ENCODE data around the gene ST6GALNAC6.

Gene ST6GALNAC6

DNA sequence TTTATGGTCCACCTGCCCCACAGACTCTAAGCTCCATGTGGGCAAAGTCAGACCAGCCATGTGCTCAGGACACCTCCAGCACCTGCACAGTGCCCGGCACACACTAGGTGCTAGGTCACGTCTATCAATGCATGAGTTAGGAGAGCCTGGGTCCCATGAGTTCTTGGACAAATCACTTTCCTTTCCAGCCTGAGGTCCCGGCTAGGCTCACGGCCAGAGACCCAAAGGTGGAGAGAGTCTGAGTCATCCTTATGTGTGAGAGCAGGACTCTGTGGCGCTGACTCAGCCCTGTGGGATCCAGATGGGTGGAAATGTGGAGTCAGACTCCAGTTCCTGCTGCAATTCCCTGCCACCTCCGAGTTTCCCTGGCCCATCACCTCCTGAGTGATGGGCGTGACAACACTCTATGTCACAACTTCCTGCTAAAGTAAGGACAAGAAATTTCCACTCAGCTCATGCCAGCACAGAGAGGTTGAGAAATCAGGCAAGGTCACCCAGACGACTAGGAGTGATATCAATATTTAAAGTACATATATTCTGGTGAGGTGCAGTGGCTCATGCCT lies 19.9 kb upstream of the ST6GALNAC6 start:
- in situ Hi-C loops (cut with MboI; ENCODE audit: low sequenced_read_pairs): loop anchor here (25.0 kb wide), 2 partner anchors 407 to 707 kb away; no protein-coding TSS in a partner anchor

DNA sequence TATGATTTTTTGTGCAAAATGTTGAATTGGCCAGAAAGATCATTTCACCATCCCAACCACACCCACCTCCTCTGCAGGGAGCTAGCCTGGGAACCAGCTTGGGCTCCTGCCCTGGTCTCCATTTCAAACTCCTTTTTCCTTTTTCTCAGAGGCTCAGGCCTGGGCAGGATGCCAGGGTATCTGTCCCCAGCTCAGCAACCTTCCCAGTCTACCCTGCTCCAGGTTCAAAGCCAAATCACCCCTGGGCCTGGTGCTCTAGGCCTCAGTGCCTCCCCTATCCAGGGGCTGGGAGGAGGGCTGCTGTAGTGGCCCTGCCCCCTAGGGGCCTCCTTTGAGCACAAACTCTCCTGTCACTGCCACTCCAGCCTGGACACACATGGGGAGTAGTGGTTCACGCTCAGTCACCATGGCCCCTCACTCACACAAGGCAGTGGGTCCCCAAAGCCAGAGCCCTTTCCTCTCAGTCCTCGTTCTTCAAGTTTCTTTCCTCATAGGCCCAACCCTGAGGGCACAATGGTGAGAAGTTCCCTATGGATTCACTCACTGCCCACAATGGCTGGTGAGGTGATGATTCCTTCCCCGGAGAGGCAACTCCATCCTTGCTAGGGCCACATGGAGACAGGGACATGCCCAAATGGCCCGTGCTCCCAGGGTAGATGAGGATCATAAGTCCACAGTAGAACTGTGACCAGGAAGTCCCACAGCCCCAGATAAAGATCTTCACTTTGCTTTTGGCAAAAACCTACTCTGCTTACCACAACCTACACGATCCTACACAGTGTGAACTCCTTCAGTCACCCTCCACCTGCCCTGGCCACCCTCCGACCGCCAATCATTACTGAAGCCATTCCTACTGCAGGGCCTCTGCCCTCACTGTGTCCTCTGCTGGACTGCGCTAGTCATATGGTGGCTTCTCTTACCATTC lies 19.0 kb upstream of the ST6GALNAC6 start:
- in situ Hi-C loops (cut with MboI; ENCODE audit: low sequenced_read_pairs): loop anchor here (25.0 kb wide), 2 partner anchors 406 to 706 kb away; no protein-coding TSS in a partner anchor

DNA sequence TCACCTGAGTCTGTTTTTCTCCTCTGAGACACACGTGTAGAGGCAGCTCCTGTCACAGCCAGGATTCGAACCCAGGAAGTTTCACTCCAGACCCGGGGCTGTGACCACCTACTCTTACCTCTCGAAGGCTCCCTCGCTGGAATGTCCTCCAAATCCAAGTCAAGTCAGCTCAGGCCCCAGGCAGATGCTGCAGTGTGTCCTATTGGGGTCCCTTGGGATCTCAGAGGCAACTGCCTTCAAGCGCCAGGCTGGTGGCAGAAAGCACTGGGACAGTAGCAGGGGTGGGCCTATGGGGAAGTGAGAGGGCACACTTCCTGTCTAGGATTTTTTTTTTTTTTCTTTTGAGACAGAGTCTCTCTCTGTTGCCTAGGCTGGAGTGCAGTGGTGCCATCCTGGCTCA lies 18.2 kb upstream of the ST6GALNAC6 start:
- in situ Hi-C loops (cut with MboI; ENCODE audit: low sequenced_read_pairs): loop anchor here (25.0 kb wide), 2 partner anchors 405 to 705 kb away; no protein-coding TSS in a partner anchor

DNA sequence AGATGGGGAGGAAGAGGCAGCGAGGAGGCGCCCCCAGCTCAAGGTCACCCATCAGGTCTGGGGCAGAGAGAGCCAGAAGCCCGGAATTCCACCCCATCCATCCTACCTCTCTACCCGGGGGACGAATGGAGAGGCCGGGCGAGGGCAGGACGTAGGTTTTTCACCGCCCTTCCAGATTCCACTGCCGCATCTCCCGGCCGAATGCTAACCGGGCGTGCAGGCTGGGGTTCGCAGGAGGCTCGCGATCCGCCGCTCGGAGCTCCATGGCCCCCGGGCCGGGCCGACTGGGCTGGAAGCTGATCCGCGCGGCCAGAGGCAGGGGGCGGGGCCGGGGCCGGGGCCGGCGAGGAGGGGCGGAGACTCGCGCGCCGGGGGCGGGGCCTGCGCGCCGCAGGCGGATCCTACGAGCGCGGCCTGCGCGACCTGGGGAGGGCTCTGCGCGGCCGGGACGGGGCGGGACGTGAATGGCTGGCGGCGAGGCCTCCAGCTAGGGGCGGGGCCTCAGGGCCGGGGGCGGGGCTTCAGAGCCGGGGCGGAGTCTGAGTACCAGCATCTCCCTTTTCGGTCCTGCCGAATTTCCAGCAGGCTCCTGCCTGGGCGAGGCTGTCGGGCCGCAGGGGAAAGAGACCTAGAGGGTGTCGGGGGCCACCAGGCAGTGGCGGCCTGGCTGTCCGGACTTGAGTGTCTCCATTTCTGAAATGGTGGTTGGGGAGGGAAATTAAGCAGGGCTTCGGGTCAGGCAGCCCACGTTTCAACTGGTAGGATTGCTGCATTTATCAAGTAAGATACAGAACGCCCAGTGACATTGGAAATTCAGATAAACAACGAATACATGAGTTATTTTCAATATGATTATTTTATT lies 17.5 kb upstream of the ST6GALNAC6 start, which contains the start of gene ST6GALNAC4:
Gene ST6GALNAC4, minus strand, starts transcription at position 322 of the 862 bp plus-strand sequence. CDS start 622 bp downstream, outside the sequence.
- in situ Hi-C loops (cut with MboI; ENCODE audit: low sequenced_read_pairs): loop anchor here (25.0 kb wide), 2 partner anchors 405 to 705 kb away; no protein-coding TSS in a partner anchor

DNA sequence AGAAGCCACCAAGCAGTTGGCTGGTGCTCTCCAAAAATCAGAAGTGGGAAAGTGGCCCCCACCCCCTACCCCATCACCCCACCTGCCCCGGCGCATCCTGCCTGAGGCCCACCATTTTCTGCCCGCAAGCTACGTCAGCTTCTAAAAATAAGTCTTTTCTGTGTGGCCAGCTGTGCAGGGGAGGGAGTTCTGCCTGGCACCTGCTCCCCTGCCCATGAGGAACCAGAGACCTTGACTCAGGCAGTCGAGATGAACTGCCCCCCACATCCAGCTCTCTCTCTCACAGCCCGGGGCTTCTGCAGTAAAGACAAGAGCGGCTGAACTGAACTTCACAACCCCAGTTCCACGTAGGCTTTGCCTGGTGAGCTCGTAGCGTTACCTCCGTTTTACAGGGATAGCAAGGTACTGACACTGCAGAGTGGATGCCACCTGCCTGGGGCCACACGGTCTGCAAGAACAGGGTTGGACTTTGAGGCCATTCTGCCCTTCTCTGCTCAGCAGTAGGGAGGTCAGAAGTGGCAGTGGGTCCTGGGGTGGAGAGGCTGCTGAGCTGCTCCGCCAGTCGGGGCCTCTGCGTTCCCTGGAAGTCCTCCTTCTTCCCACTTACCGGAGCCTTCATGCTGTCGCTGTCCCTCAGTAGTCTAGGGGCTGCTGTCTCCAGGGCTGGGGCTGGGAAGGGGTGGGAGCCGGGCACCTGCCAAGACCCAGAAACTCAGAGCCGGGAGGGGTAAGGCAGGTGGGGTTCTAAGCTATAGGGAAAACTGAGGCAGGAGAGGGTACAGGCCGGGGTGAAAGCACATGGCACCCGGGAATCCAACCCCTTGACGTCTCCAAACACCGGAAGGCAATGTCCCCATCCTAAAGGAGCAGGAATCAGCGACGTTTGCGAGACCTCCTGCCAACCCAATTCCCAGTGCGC lies 16.7 kb upstream of the ST6GALNAC6 start:
- in situ Hi-C loops (cut with MboI; ENCODE audit: low sequenced_read_pairs): loop anchor here (25.0 kb wide), 2 partner anchors 404 to 704 kb away; no protein-coding TSS in a partner anchor

DNA sequence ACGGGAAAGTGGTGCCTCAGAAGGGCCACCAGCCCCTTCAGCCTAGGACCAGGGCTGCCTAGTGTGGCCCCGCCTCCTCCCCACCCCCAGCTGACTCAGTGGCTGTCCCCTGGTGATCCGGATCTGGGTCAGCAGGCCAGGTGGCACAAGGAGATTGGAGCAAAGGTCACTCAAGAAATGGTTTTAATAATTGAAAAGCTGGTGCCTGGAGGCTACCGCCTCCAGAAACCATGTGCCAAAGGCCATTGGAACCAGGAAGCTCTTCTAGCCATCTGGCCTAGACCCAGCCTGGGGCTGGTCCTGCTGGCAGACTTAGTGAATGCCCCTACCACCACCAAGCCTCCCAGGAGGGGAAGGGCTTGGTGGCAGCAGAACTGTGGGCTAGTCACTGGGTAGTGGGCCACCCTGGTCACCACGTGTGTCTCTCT lies 15.9 kb upstream of the ST6GALNAC6 start:
- in situ Hi-C loops (cut with MboI; ENCODE audit: low sequenced_read_pairs): loop anchor here (25.0 kb wide), 2 partner anchors 403 to 703 kb away; no protein-coding TSS in a partner anchor

DNA sequence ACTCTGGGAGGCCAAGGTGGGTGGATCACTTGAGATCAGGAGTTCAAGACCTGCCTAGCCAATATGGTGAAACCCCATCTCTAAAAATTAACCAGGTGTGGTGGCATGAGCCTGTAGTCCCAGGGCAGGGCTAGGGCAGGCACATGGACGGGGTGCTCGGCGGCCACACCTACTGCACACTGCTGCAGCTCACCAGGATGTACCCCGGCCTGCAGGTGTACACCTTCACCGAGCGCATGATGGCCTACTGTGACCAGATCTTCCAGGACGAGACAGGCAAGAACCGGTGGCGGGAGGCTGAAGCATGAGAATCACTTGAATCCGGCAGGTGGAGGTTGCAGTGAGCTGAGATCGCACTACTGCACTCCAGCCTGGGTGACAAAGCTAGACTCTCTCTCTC lies 14.3 kb upstream of the ST6GALNAC6 start:
- in situ Hi-C loops (cut with MboI; ENCODE audit: low sequenced_read_pairs): loop anchor here (25.0 kb wide), 2 partner anchors 401 to 701 kb away; no protein-coding TSS in a partner anchor

DNA sequence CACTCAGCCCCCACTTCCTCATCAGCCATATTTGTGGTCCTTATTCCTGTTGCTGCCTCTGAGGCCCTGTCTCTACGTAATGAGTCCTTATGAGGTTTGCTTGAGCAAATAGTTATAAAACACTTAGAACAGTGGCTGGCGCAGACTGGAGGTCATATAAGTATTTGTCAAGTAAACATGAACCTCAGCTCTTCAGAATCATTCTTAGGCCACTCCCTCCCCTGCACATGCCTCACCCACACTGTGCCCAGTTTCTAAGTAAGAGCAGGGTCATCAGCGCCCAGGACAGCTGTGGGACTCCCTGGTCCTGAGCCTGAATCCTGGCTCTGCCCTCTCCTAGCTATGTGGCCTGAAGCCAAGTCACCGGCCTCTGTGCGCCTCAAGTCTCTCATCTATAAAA lies 13.5 kb upstream of the ST6GALNAC6 start:
- in situ Hi-C loops (cut with MboI; ENCODE audit: low sequenced_read_pairs): loop anchor here (25.0 kb wide), 2 partner anchors 401 to 701 kb away; no protein-coding TSS in a partner anchor

DNA sequence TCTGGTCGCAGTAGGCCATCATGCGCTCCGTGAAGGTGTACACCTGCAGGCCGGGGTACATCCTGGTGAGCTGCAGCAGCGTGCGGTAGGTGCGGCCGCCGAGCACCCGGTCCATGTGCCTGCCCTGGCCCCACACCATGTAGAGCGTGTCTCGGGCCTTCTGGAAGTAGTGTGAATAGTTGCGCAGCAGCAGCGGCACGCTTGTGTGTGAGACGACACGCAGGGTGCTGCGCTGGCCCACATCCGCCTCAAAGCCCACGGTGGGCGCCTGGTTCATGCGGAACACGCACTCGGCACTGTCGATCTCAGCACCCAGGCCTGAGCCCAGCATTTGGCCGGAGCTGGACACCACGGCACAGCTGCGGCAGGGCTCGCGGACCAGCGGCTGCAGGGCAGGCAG lies 12.9 kb upstream of the ST6GALNAC6 start:
- in situ Hi-C loops (cut with MboI; ENCODE audit: low sequenced_read_pairs): loop anchor here (25.0 kb wide), 2 partner anchors 400 to 700 kb away; no protein-coding TSS in a partner anchor

DNA sequence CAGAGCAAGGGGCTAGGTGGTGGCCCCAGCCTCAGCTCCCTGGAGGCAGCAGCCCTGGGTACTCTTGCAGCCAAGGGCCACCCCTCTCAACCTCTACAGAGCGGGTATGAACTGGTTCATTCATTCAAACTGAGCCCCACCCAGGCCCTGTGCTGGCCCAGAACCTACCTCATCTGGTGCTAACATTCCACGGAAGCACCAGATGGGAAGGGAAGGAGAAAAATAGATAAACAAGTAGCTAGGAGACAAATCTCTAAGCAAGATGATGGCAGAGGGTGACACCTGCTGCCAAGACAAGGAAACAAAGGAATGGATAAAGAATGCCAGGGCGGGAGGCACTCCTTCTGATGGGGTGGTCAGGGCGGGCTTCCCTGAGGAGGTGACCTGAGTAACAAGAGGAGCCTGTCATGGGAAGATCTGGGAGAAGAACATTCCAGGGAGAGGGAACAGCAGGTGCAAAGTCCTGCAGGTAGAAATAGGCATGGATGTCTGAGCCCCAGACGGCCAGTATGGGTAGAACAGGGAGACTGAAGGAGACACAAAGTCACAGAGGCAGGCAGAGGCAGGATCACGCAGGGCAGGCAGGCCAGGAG lies 11.3 kb upstream of the ST6GALNAC6 start:
- in situ Hi-C loops (cut with MboI; ENCODE audit: low sequenced_read_pairs): loop anchor here (25.0 kb wide), 2 partner anchors 398 to 698 kb away; no protein-coding TSS in a partner anchor

DNA sequence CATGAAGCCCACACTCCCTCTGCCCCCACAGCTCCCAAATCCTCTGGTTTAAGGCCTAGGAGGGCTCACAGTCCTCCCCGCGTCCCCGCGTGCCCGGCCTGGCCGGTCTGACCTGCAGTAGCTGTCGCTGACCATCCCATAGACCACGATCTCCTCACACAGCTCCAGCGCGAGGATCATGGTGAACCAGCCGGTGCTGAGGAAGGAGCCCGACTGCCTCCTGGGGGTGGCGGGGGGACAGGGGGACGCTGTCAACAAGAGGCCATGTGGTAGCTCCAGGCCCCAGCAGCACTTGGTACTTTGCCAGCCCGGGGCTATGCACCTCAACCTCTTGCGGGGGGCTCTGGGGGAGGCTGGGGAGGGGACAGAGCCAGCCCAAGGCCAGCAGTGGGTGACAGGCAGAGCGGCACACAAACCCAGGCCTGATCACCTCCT lies 10.5 kb upstream of the ST6GALNAC6 start:
- in situ Hi-C loops (cut with MboI; ENCODE audit: low sequenced_read_pairs): loop anchor here (25.0 kb wide), 2 partner anchors 398 to 698 kb away; no protein-coding TSS in a partner anchor

DNA sequence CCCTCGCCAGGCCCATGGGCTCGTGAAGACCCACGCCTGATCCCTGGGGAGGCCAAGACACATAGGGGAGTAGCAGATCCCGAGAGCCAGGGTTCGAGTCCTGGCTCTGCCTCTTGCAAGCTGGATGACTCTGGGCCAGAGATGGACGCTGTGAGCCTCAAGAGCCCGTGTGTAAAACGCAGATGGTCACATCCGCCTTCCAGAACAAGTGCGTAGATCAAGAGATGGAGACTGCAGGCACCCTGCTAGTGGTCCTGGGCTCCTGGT lies 9.2 kb upstream of the ST6GALNAC6 start:
- in situ Hi-C loops (cut with MboI; ENCODE audit: low sequenced_read_pairs): loop anchor here (25.0 kb wide), 2 partner anchors 396 to 696 kb away; no protein-coding TSS in a partner anchor

DNA sequence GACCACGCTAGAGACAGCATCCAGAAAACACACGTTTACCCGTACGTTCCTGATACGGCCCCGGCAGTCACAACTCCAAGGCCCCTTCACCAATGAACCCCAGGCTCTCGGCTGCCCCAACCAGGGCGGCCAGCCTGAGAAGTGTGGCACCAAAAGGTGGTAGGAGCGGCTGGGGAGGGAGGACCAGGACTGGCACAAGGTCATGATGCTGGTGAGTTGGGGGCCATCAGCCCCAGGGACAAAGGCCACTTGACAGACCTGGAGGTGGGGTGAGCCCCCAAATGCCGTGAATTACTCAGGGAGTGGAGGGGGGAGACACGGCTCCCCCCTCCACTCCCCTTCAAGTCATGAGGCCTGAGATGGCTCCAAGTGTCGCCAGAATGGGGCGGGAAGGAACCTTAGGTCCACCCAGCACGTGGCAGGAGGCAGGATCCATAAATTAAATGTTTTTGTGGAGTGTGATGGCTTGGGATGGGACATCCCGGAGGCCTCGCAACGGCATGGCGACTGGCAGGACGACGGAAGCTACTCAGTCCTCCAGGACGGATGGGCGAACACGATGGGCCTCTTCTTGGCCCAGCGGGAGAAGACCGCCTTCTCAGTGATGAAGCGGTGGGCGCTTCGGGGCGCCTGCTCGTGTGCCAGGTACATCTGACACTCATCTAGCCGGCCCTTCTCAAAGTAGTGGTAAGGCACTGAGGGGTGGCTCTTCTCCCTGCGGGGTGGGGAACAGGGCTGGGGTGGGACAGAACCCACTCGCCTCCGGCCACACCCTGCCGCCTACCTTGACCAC lies 8.7 kb upstream of the ST6GALNAC6 start:
- in situ Hi-C loops (cut with MboI; ENCODE audit: low sequenced_read_pairs): loop anchor here (25.0 kb wide), 2 partner anchors 396 to 696 kb away; no protein-coding TSS in a partner anchor

DNA sequence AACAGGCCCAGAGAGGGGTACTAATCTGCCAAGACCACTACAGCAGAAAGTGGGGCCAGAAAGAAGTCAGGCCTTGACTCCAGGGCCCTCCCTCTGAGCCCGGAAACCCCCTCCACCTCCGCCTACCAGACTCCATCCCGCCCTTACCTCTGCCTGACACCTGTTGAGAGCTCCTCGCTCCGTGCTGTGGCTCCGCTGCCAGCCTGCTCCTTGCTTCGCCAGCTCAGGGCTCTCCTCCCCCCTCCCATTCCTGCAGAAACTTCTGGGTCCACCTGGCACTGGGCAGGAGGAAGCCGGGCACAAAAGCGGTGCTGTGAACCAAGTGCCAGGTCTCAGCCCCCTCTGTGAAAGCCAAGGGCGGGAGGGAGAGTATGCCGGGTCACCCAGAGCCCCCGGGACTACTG lies 6.4 kb upstream of the ST6GALNAC6 start:
- in situ Hi-C loops (cut with MboI; ENCODE audit: low sequenced_read_pairs): loop anchor here (25.0 kb wide), 2 partner anchors 393 to 693 kb away; no protein-coding TSS in a partner anchor

DNA sequence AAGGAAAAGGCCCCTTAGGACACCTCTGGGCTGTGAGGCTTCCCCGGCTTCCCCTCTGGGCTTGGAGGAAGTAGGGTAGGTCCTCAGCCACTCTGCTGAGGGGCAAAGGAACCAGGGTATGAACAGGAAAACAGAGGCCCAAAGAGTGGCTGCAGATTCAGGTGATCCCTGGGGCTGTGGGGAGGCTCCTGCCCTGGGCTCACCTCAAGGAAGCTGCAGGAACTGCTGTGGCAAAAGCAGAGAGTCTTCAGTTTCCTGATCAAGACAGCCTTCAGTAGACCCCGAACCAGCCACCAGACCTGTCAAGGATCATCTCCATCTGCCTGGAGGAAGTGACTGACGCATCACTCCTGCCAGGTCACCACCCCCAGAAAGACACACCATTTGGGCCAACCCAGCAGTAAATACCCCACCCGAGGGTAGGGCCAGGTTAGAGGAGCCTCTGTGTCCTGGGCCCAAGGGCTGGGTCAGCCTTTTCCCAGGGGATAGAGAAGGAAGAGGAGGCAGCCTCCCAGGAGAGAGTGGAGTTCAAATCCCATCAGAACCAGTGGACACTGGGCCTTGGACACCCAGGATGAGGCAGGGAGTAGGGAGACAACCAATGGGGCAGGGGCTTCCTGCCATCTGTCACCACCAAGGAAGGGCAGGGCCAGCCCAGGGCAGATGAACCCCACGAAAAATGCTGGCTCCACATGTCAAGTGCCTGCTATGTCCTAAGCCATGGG lies 5.8 kb upstream of the ST6GALNAC6 start:
- in situ Hi-C loops (cut with MboI; ENCODE audit: low sequenced_read_pairs): loop anchor here (25.0 kb wide), 2 partner anchors 393 to 693 kb away; no protein-coding TSS in a partner anchor

DNA sequence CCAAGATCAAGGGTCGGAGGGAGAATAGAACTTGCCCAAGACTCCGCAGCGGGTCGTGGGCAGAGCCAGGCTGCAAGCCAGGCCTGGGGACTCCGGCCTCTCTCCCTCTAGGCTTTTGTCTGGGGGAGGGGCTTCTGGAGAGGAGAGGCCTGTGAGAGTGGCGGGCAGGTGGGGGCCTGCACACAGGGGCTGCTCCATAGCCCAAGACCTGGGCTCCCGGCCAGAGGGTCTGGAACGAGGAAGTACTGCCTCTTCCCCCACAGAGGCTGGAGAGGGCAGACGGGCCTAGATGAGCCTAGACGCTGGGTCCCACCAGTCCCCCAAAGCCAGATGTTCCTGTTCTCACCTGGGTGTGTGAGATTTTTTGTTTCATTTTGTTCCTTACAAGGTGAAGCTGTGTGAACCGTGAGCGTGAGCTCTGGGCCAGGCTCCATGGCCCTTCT lies 5.2 kb upstream of the ST6GALNAC6 start:
- in situ Hi-C loops (cut with MboI; ENCODE audit: low sequenced_read_pairs): loop anchor here (25.0 kb wide), 2 partner anchors 392 to 692 kb away; no protein-coding TSS in a partner anchor

All from HL-60/S4 treated with retinoic acid at 250 ng/mL for 4 days and 3 days (cell line).